ENCODE data around the gene RAB28. TPM values are rescaled to one million over a fixed set of nuclear protein-coding genes. Genes with fewer than 3 reads are reported as not detected.

RAB28 gene
- polyA plus RNA-seq, 2 of the 4 experiments (the other 2 are of a cell fraction), result 9.5 to 24.6 TPM

GRCh38 chr4:13516315-13516860, 32.2 kb upstream of the RAB28 start:
- no peak overlapping the region for H3K4me2 ChIP-seq
- POLR2A ChIA-PET, result no interaction called here
- ATAC-seq, result no peak
- H3K27ac ChIP-seq, result no peak overlapping the region
- no peak for DNase-seq (ENCODE audit: low read depth in 1 of 2, low spot score in 1 of 2)
- FAIRE-seq, result no peak
- TF ChIP-seq SMC3 (IDR thresholded peaks at IDR 0.05), result no peak
- no peak for TF ChIP-seq NPAS2 (CRISPR knock-in tag; IDR thresholded peaks at IDR 0.05; ENCODE audit: borderline replicate concordance)
- TF ChIP-seq RFX5 (IDR thresholded peaks at IDR 0.05), result no peak
- CTCF ChIA-PET, result interaction anchor here (1.6 kb wide), 1 partner anchor 26 kb away, joined by 4 read pairs; no protein-coding TSS in a partner anchor
- H3K4me1 ChIP-seq, result no peaks in the 10 kb centered on the region
- no peaks in the 10 kb centered on the region for H3K9me3 ChIP-seq
- WGBS (ENCODE audit: missing lambda C conversion rate), result 64% methylated on average over 3 of the region's 3 CpGs
- H3K4me3 ChIP-seq, result no peak overlapping the region

- FAIRE-seq (no peak), DNase-seq (ENCODE audit: low read depth in 1 of 2, low spot score in 1 of 2) (no peak), ATAC-seq (no peak)
- POLR2A ChIA-PET, result no interaction called here
- Histone ChIP-seq H3K4me1 (no peaks in the 10 kb centered on the region), H3K4me3 (no peak overlapping the region), H3K9me3 (no peaks in the 10 kb centered on the region), H3K4me2 (no peak overlapping the region), H3K27ac (no peak overlapping the region)
- CTCF ChIA-PET, result no interaction called here
- no peak for TF ChIP-seq POLR2AphosphoS2 (conservative IDR thresholded peaks at IDR 0.05; ENCODE audit: low read length)
- no peak for TF ChIP-seq TP53 (CRISPR knock-in tag; IDR thresholded peaks at IDR 0.05)
- TF ChIP-seq POLR2A (IDR thresholded peaks at IDR 0.05; ENCODE audit: low read length), result no peak
- WGBS (ENCODE audit: missing lambda C conversion rate), result 22% methylated on average over 5 of the region's 5 CpGs
These were observed 31.1 kb upstream of the RAB28 start for GRCh38 chr4:13515268-13515667.

- ChIA-PET CTCF (interaction anchor here (0.5 kb wide), 1 partner anchor 13 kb away, joined by 3 read pairs; no protein-coding TSS in a partner anchor), POLR2A (no interaction called here)
- no peak overlapping the region for H3K27ac ChIP-seq
- no peaks in the 10 kb centered on the region for H3K4me1 ChIP-seq
- no peak for ATAC-seq
- H3K4me3 ChIP-seq, result no peak overlapping the region
- peak; percentile 21 to 54; a peak in 1 of 4 replicates for TF ChIP-seq CEBPB (IDR thresholded peaks at IDR 0.05)
- no peak for TF ChIP-seq RCOR1 (IDR thresholded peaks at IDR 0.05; ENCODE audit: low read depth, low read length)
- FAIRE-seq, result no peak
- H3K9me3 ChIP-seq, result no peaks in the 10 kb centered on the region
- no peak for DNase-seq (ENCODE audit: low read depth in 1 of 2, low spot score in 1 of 2)
- no peak overlapping the region for H3K4me2 ChIP-seq
- 40% methylated on average over 4 of the region's 4 CpGs for WGBS (ENCODE audit: missing lambda C conversion rate)
These were observed 30.6 kb upstream of the RAB28 start for GRCh38 chr4:13514722-13515121.

GRCh38 chr4:13511101-13511500, 27.0 kb upstream of the RAB28 start:
- Histone ChIP-seq H3K4me2 (no peak overlapping the region), H3K9me3 (no peaks in the 10 kb centered on the region), H3K4me1 (no peaks in the 10 kb centered on the region), H3K27ac (no peak overlapping the region), H3K4me3 (no peak overlapping the region)
- FAIRE-seq (no peak), ATAC-seq (no peak), DNase-seq (ENCODE audit: low read depth in 1 of 2, low spot score in 1 of 2) (no peak)
- CTCF ChIA-PET, result interaction anchor here (0.7 kb wide), 1 partner anchor 1946 kb away, joined by 3 read pairs; no protein-coding TSS in a partner anchor
- POLR2A ChIA-PET, result no interaction called here
- TF ChIP-seq CTCF (IDR thresholded peaks at IDR 0.05) (no peak), HOXB5 (CRISPR knock-in tag; IDR thresholded peaks at IDR 0.05) (no peak), ELK1 (IDR thresholded peaks at IDR 0.05; ENCODE audit: low read depth, low read length) (no peak), NPAS2 (CRISPR knock-in tag; IDR thresholded peaks at IDR 0.05; ENCODE audit: borderline replicate concordance) (no peak), E2F6 (IDR thresholded peaks at IDR 0.05; ENCODE audit: borderline replicate concordance, low read depth) (no peak), ATOH8 (CRISPR knock-in tag; IDR thresholded peaks at IDR 0.05; ENCODE audit: low read depth) (no peak), FOSL2 (IDR thresholded peaks at IDR 0.05) (no peak), FOSL2 (CRISPR knock-in tag; IDR thresholded peaks at IDR 0.05) (no peak), TP53 (CRISPR knock-in tag; IDR thresholded peaks at IDR 0.05) (no peak), GATA3 (IDR thresholded peaks at IDR 0.05; ENCODE audit: borderline replicate concordance) (no peak), SMC3 (IDR thresholded peaks at IDR 0.05) (no peak), KDM5A (IDR thresholded peaks at IDR 0.05) (no peak), PHF8 (IDR thresholded peaks at IDR 0.05; ENCODE audit: borderline replicate concordance, low read depth) (no peak), ESRRA (IDR thresholded peaks at IDR 0.05; ENCODE audit: borderline replicate concordance, low read length) (no peak)
